GM19452 (cell line): Measurements from ENCODE around the gene ATP10D.

ENCODE experiments used
- ATAC-seq: cut with Tn5 transposase; IDR thresholded peaks from one replicate; pipeline ENCODE4 v1.9.1; 2021; ENCODE audit not compliant: unreplicated experiment

Gene ATP10D

GRCh38 chr4:47577779-47578553 lies 92.9 kb downstream of the ATP10D start:
- ATAC-seq = no peak

- no peak for ATAC-seq
Measured at GRCh38 chr4:47579235-47579634, 94.2 kb downstream of the ATP10D start.

GRCh38 chr4:47590325-47590724 lies 105.2 kb downstream of the ATP10D start:
- ATAC-seq = no peak

GRCh38 chr4:47597696-47598095 lies 112.6 kb downstream of the ATP10D start:
- no peak for ATAC-seq

GRCh38 chr4:47598320-47598719 lies 113.2 kb downstream of the ATP10D start:
- ATAC-seq = no peak

GRCh38 chr4:47598896-47599295 lies 113.8 kb downstream of the ATP10D start:
- ATAC-seq = no peak

GRCh38 chr4:47606482-47606881 lies 121.4 kb downstream of the ATP10D start:
- no peak for ATAC-seq

GRCh38 chr4:47612116-47613023 lies 127.3 kb downstream of the ATP10D start:
- no peak for ATAC-seq

GRCh38 chr4:47615385-47615784 lies 130.3 kb downstream of the ATP10D start:
- no peak for ATAC-seq

GRCh38 chr4:47617607-47618006 lies 132.5 kb downstream of the ATP10D start:
- ATAC-seq = no peak

- no peak for ATAC-seq
Measured at GRCh38 chr4:47619691-47620090, 134.6 kb downstream of the ATP10D start.

GRCh38 chr4:47621181-47621580 lies 136.1 kb downstream of the ATP10D start:
- ATAC-seq = no peak

- ATAC-seq = no peak
Measured at GRCh38 chr4:47624031-47624441, 139.0 kb downstream of the ATP10D start.

- no peak for ATAC-seq
Measured at GRCh38 chr4:47631161-47631560, 146.1 kb downstream of the ATP10D start.

- no peak for ATAC-seq
Measured at GRCh38 chr4:47639531-47639930, 154.5 kb downstream of the ATP10D start.

- ATAC-seq = no peak
Measured at GRCh38 chr4:47640911-47641310, 155.8 kb downstream of the ATP10D start.

GRCh38 chr4:47641755-47642154 lies 156.7 kb downstream of the ATP10D start:
- ATAC-seq = no peak

- ATAC-seq = no peak
Measured at GRCh38 chr4:47642191-47642830, 157.2 kb downstream of the ATP10D start.
